K562 (cell line): Measurements from ENCODE around the gene SEMA6D. TPM values are rescaled to one million over a fixed set of nuclear protein-coding genes. Genes with fewer than 3 reads are reported as not detected.

Experiments
- ATAC-seq: fragments of 200-7000 bp; cut with Tn5 transposase; 3 replicates; pipeline ENCODE4 v1.9.1; 2020; ENCODE audit warnings: moderate library complexity
- BruUV-seq: library from RNA; stranded (reverse); fragments of 400-500 nt; replicated peaks from 2 replicates; lab custom pipeline; 2021; lab: Mats Ljungman, UMichigan
- CTCF ChIA-PET: fragments of 300-600 bp; formaldehyde crosslinking; extraction: SDS; loops from one replicate; lab custom pipeline; 2021; ENCODE audit warnings: low intra/inter-chr PET ratio; lab: Yijun Ruan, JAX
- POLR2A ChIA-PET: fragments of 300-600, 350-650 bp; sonication (Branson Sonifier 250); formaldehyde crosslinking; extraction: SDS; loops from one replicate; lab custom pipeline; 2021; ENCODE audit warnings: antibody characterized with exemption, inconsistent platforms; lab: Yijun Ruan, JAX
- DNase-seq, 4 experiments: peaks; one replicate each; pipeline versions ENCODE4 v3.0.0 to v3.0.0-alpha.2; 2011 to 2018; ENCODE audit warnings: low spot score in 3 of 4, mixed read lengths in 3 of 4; ENCODE audit errors: extremely low read depth in 1 of 4
- FAIRE-seq: peaks from 2 replicates; lab custom pipeline; 2011; peaks lifted over from hg19 to GRCh38; lab: Jason Lieb, UNC
- H2AFZ ChIP-seq: 2 replicates; pipeline ENCODE4 v1.6.0; 2011; ENCODE audit warnings: low read depth, low read length, control low read depth, inconsistent platforms
- H3K27ac ChIP-seq: fragments of 200-600 bp; 3 replicates; pipeline ENCODE4 v1.8.0; 2011; ENCODE audit warnings: low read depth, mild to moderate bottlenecking, control low read depth, inconsistent platforms, low read length, moderate library complexity, mixed read lengths; ENCODE audit errors: extremely low read depth
- H3K27me3 ChIP-seq, 2 experiments: fragments of 300-600 bp in 1 of 2; 2 replicates in 1 of 2; 3 replicates in 1 of 2; pipeline versions ENCODE4 v1.6.0 to v1.8.0; 2011; ENCODE audit warnings: inconsistent platforms in 2 of 2, low read length in 2 of 2, mild to moderate bottlenecking in 1 of 2, mixed read lengths in 1 of 2, moderate library complexity in 1 of 2; ENCODE audit not compliant: control insufficient read depth in 2 of 2, insufficient read depth in 2 of 2
- H3K36me3 ChIP-seq: fragments of 300-600 bp; 3 replicates; pipeline ENCODE4 v1.8.0; 2011; ENCODE audit warnings: mild to moderate bottlenecking, low read length, inconsistent platforms; ENCODE audit not compliant: control insufficient read depth, insufficient read depth
- H3K4me1 ChIP-seq, 2 experiments: fragments of 200-600 bp in 1 of 2; replicated peaks in 1 of 2; 2 replicates in 1 of 2; 3 replicates in 1 of 2; pipeline versions ENCODE4 v1.5.1 to v1.8.0; 2011; ENCODE audit warnings: inconsistent platforms in 2 of 2, low read length in 2 of 2, mild to moderate bottlenecking in 1 of 2, mixed read lengths in 1 of 2, moderate library complexity in 1 of 2; ENCODE audit not compliant: control insufficient read depth in 2 of 2, insufficient read depth in 2 of 2
- H3K4me2 ChIP-seq: 2 replicates; pipeline ENCODE4 v1.6.1; 2011; ENCODE audit warnings: low read length, control low read depth, inconsistent platforms, mixed read lengths; ENCODE audit not compliant: insufficient read depth
- H3K4me3 ChIP-seq: fragments of 200-600 bp; sonication (generic), shearing (Covaris generic); 2 replicates; pipeline ENCODE4 v1.5.1; 2016; ENCODE audit warnings: control low read depth, inconsistent platforms
- H3K79me2 ChIP-seq: fragments of 200-600 bp; 3 replicates; pipeline ENCODE4 v1.8.0; 2011; ENCODE audit warnings: low read length, inconsistent platforms; ENCODE audit not compliant: control insufficient read depth, insufficient read depth
- H3K9ac ChIP-seq, 2 experiments: 2 replicates each; pipeline versions ENCODE4 v1.6.0 to v1.6.1; 2011; ENCODE audit warnings: low read depth in 2 of 2, low read length in 2 of 2, control low read depth in 1 of 2, inconsistent platforms in 1 of 2, mild to moderate bottlenecking in 1 of 2, mixed read lengths in 1 of 2; ENCODE audit not compliant: insufficient read depth in 1 of 2
- H3K9me1 ChIP-seq: one replicate; pipeline ENCODE4 v1.6.0; 2011; ENCODE audit warnings: inconsistent platforms, mild to moderate bottlenecking, low read length, moderate library complexity; ENCODE audit not compliant: control insufficient read depth, insufficient read depth
- H3K9me3 ChIP-seq: replicated peaks from 2 replicates; pipeline ENCODE4 v1.5.1; 2011; ENCODE audit warnings: low read depth, low read length, inconsistent platforms; ENCODE audit not compliant: control insufficient read depth, insufficient read depth
- H4K20me1 ChIP-seq: replicated peaks from 2 replicates; pipeline ENCODE4 v1.6.1; 2011; ENCODE audit warnings: low read length, inconsistent platforms, mixed read lengths; ENCODE audit not compliant: control insufficient read depth, insufficient read depth
- ELF1 ChIP-seq: fragments of 200-800 bp; sonication (Bioruptor generic); IDR thresholded peaks from 2 replicates; pipeline ENCODE4 v1.6.1; 2016; ENCODE audit warnings: missing genetic modification characterization, missing compliant biosample characterization
- KDM1A ChIP-seq, 2 experiments: fragments of 450-650 bp; IDR thresholded peaks; 2 replicates each; pipeline ENCODE4 v1.6.1; 2016; ENCODE audit warnings: mild to moderate bottlenecking in 2 of 2
- OTX1 ChIP-seq: fragments of 450-650 bp; formaldehyde crosslinking; IDR thresholded peaks from 2 replicates; pipeline ENCODE4 v1.4.0; 2022; ENCODE audit warnings: mild to moderate bottlenecking
- PATZ1 ChIP-seq: fragments of 250-450 bp; sonication (Bioruptor Pico); IDR thresholded peaks from 2 replicates; pipeline ENCODE4 v1.5.0; 2020; ENCODE audit warnings: mild to moderate bottlenecking, borderline replicate concordance
- RERE ChIP-seq: sonication (generic); formaldehyde crosslinking; IDR thresholded peaks from 2 replicates; pipeline ENCODE4 v1.8.0; 2023; ENCODE audit warnings: missing genetic modification reagents, mild to moderate bottlenecking, borderline replicate concordance
- RFX7 ChIP-seq: fragments of 250-450 bp; sonication (Bioruptor Pico); IDR thresholded peaks from 2 replicates; pipeline ENCODE4 v1.5.1; 2021; ENCODE audit warnings: mild to moderate bottlenecking
- TRIM28 ChIP-seq: fragments of 450-650 bp; IDR thresholded peaks from 2 replicates; pipeline ENCODE4 v1.6.1; 2017
- ZNF347 ChIP-seq: fragments of 450-650 bp; formaldehyde crosslinking; IDR thresholded peaks from 2 replicates; pipeline ENCODE4 v1.4.0; 2020; ENCODE audit warnings: low read depth, mild to moderate bottlenecking, moderate library complexity
- ZNF696 ChIP-seq: fragments of 250-450 bp; sonication (Bioruptor Pico); conservative IDR thresholded peaks from 2 replicates; pipeline ENCODE4 v1.4.0; 2020; ENCODE audit warnings: mild to moderate bottlenecking, moderate library complexity
- WGBS: fragments of 100-300 bp; shearing (Covaris generic); methylation state at CpG from one replicate; pipeline ENCODE4 v1.1.6; 2016; ENCODE audit warnings: low coverage, mixed read lengths; ENCODE audit not compliant: insufficient coverage; ENCODE audit errors: missing lambda C conversion rate; 5-methylcytosine and 5-hydroxymethylcytosine counted together
- in situ Hi-C: fragments of 300-500 bp; cut with MboI; formaldehyde crosslinking; loops from 4 replicates; pipeline ENCODE4 v1.15.0; 2018; ENCODE audit warnings: inconsistent platforms, mixed read lengths
- intact Hi-C: fragments of 100-400 bp; cut with micrococcal nuclease; formaldehyde crosslinking; loops from 2 replicates; pipeline ENCODE4 v1.14.2; 2022
- polyA plus RNA-seq, 8 experiments: library from polyadenylated mRNA; depleted of rRNA in 4 of 8; stranded (reverse) in 5 of 8; unstranded in 3 of 8; fragments of >200 nt; fragmentation: Nextera tagmentation in 2 of 8; fragmentation: Illumina TruSeq in 1 of 8; extraction: Ambion mirVana in 2 of 8; extraction: Trizol in 1 of 8; gene quantifications; 2 replicates each; pipeline versions ENCODE4 v1.2.1 to v1.2.3, GENCODE V29; 2011 to 2014; ENCODE audit warnings: inconsistent platforms in 1 of 8, missing spikeins in 1 of 8
- total RNA-seq, 7 experiments: library from RNA; depleted of rRNA in 6 of 7; stranded (reverse); fragments of >200 nt in 6 of 7; fragmentation: Illumina TruSeq in 2 of 7; extraction: Trizol in 2 of 7; gene quantifications; 2 replicates each; pipeline versions ENCODE4 v1.2.1 to v1.2.3, GENCODE V29; 2011 to 2021; ENCODE audit warnings: low replicate concordance in 1 of 7

The SEMA6D gene
- total and polyA plus RNA-seq, 9 of the 15 experiments (the other 6 are each of a cell fraction or from before 2014, with no cell fraction given): not detected

GRCh38 chr15:47731230-47731629 is 13.9 kb downstream of the SEMA6D start:
- H2AFZ ChIP-seq: no peak overlapping the region
- no peak overlapping the region for H3K4me3 ChIP-seq
- no peak overlapping the region for H3K9ac ChIP-seq
- ATAC-seq (no peak), FAIRE-seq (no peak), DNase-seq (no peak)
- POLR2A ChIA-PET: no interaction called here
- BruUV-seq: no TSS peak
- in situ Hi-C loops: no loop called here
- no peaks in the 10 kb centered on the region for H3K27me3 ChIP-seq
- H3K9me1 ChIP-seq: no peaks in the 10 kb centered on the region
- intact Hi-C loops: no loop called here
- no peak overlapping the region for H3K4me2 ChIP-seq
- H3K36me3 ChIP-seq: no peaks in the 10 kb centered on the region
- H3K4me1 ChIP-seq: no peaks in the 10 kb centered on the region
- H3K79me2 ChIP-seq: no peaks in the 10 kb centered on the region
- no peaks in the 10 kb centered on the region for H4K20me1 ChIP-seq
- TF ChIP-seq PATZ1 (CRISPR knock-in tag) (no peak), OTX1 (CRISPR knock-in tag) (no peak), RFX7 (CRISPR knock-in tag) (no peak), KDM1A (IDR thresholded peaks at IDR 0.05) (no peak), ELF1 (tag) (no peak), ZNF696 (CRISPR knock-in tag) (no peak), TRIM28 (no peak), ZNF347 (CRISPR knock-in tag) (no peak), RERE (CRISPR knock-in tag) (no peak)
- no peaks in the 10 kb centered on the region for H3K9me3 ChIP-seq
- no peak overlapping the region for H3K27ac ChIP-seq
- CTCF ChIA-PET: no interaction called here
- 0% methylated on average over 3 of the region's 3 CpGs for WGBS
